A549 (cell line): ENCODE data around the gene MOXD1. TPM values are rescaled to one million over a fixed set of nuclear protein-coding genes. Genes with fewer than 3 reads are reported as not detected.

Experiments used
- ATAC-seq, 2 experiments: fragments of 200-7000 bp in 1 of 2; fragments of >200 bp in 1 of 2; cut with Nextera tagmentation in 1 of 2; cut with Tn5 transposase in 1 of 2; 3 replicates each; pipeline versions ENCODE4 v1.8.0 to v1.9.1; 2018 to 2020; ENCODE audit warnings: mild to moderate bottlenecking in 1 of 2, moderate library complexity in 1 of 2
- CTCF ChIA-PET: fragments of 300-600 bp; sonication (Branson Sonifier 250); formaldehyde crosslinking; extraction: SDS; loops from one replicate; lab custom pipeline; 2021; ENCODE audit warnings: antibody characterized with exemption, inconsistent platforms; lab: Yijun Ruan, JAX
- POLR2A ChIA-PET: fragments of 350-600 bp; formaldehyde crosslinking; extraction: SDS; loops from one replicate; lab custom pipeline; 2021; ENCODE audit warnings: antibody characterized with exemption, inconsistent platforms; lab: Yijun Ruan, JAX
- DNase-seq, 2 experiments: peaks; one replicate each; pipeline versions ENCODE4 v3.0.0 to v3.0.0-alpha.2; 2011 to 2016; ENCODE audit warnings: low read depth in 1 of 2, low spot score in 1 of 2
- FAIRE-seq: peaks from 2 replicates; lab custom pipeline; 2011; peaks lifted over from hg19 to GRCh38; lab: Jason Lieb, UNC
- H3K27ac ChIP-seq, 2 experiments: fragments of >200 bp; sonication (Bioruptor Twin); formaldehyde crosslinking; 3 replicates each; pipeline ENCODE4 v1.5.1; 2016 to 2017
- H3K4me1 ChIP-seq: fragments of >200 bp; sonication (Bioruptor Twin); formaldehyde crosslinking; 3 replicates; pipeline ENCODE4 v1.6.1; 2016
- H3K4me2 ChIP-seq: fragments of >200 bp; sonication (Bioruptor Twin); formaldehyde crosslinking; 3 replicates; pipeline ENCODE4 v1.6.1; 2016
- H3K4me3 ChIP-seq: fragments of >200 bp; sonication (Bioruptor Twin); formaldehyde crosslinking; 3 replicates; pipeline ENCODE4 v1.5.1; 2016
- H3K9me3 ChIP-seq: fragments of >200 bp; sonication (Bioruptor Twin); formaldehyde crosslinking; 3 replicates; pipeline ENCODE4 v1.6.1; 2016
- CBX2 ChIP-seq: fragments of 200-600 bp; sonication (generic); IDR thresholded peaks from 2 replicates; pipeline ENCODE4 v1.6.1; 2016; ENCODE audit warnings: low read depth, mild to moderate bottlenecking, borderline replicate concordance
- CBX8 ChIP-seq: fragments of 200-600 bp; sonication (generic); IDR thresholded peaks from 2 replicates; pipeline ENCODE4 v1.6.1; 2016
- FOSB ChIP-seq: fragments of 250-450 bp; sonication (Bioruptor Pico); IDR thresholded peaks from 2 replicates; pipeline ENCODE4 v1.5.0; 2020; ENCODE audit warnings: mild to moderate bottlenecking, moderate library complexity
- HOXB13 ChIP-seq: fragments of 250-450 bp; sonication (Bioruptor Pico); IDR thresholded peaks from 2 replicates; pipeline ENCODE4 v1.5.0; 2020; ENCODE audit warnings: low read depth, mild to moderate bottlenecking, moderate library complexity
- RNF2 ChIP-seq: fragments of 200-600 bp; sonication (generic); IDR thresholded peaks from 2 replicates; pipeline ENCODE4 v1.6.1; 2016; ENCODE audit warnings: low read depth, mild to moderate bottlenecking, antibody characterized with exemption, moderate library complexity, borderline replicate concordance
- TP53 ChIP-seq: fragments of 250-450 bp; sonication (Bioruptor Pico); IDR thresholded peaks from 2 replicates; pipeline ENCODE4 v1.5.0; 2021; ENCODE audit warnings: mild to moderate bottlenecking, moderate library complexity
- ZNF302 ChIP-seq: fragments of 250-450 bp; sonication (Bioruptor Pico); IDR thresholded peaks from 2 replicates; pipeline ENCODE4 v1.9.0; 2021; ENCODE audit warnings: inconsistent platforms, mild to moderate bottlenecking, moderate library complexity
- WGBS: methylation state at CpG from one replicate; pipeline ENCODE4 v1.1.6; 2017; ENCODE audit errors: missing lambda C conversion rate; 5-methylcytosine and 5-hydroxymethylcytosine counted together
- polyA plus RNA-seq, 4 experiments: library from polyadenylated mRNA; depleted of rRNA in 3 of 4; stranded (reverse); fragments of >200 nt; fragmentation: RNase III in 1 of 4; extraction: RNeasy Plus Mini Kit Qiagen cat#74134 plus additional on column Dnase treatment in 1 of 4; gene quantifications; 2 replicates in 3 of 4; 3 replicates in 1 of 4; pipeline ENCODE4 v1.2.3, GENCODE V29; 2011 to 2017
- TF ChIP-seq, protein P1 (sequence below): fragments of 200-600 bp; sonication (generic); IDR thresholded peaks from 2 replicates; pipeline ENCODE4 v1.6.1; 2016; ENCODE audit warnings: antibody characterized with exemption, mild to moderate bottlenecking, moderate library complexity
- TF ChIP-seq, protein P2 (sequence below): IDR thresholded peaks from 2 replicates; pipeline ENCODE4 v1.6.1; 2012
- TF ChIP-seq, protein P3 (sequence below): IDR thresholded peaks from 2 replicates; pipeline ENCODE4 v1.6.1; 2012
- TF ChIP-seq, protein P4 (sequence below): fragments of >200 bp; sonication (Bioruptor Twin); formaldehyde crosslinking; IDR thresholded peaks from 3 replicates; pipeline ENCODE4 v1.6.1; 2016

The MOXD1 gene
- polyA plus RNA-seq, 2 of the 4 experiments (the other 2 are of a cell fraction), result 1.4 to 2.4 TPM

DNA sequence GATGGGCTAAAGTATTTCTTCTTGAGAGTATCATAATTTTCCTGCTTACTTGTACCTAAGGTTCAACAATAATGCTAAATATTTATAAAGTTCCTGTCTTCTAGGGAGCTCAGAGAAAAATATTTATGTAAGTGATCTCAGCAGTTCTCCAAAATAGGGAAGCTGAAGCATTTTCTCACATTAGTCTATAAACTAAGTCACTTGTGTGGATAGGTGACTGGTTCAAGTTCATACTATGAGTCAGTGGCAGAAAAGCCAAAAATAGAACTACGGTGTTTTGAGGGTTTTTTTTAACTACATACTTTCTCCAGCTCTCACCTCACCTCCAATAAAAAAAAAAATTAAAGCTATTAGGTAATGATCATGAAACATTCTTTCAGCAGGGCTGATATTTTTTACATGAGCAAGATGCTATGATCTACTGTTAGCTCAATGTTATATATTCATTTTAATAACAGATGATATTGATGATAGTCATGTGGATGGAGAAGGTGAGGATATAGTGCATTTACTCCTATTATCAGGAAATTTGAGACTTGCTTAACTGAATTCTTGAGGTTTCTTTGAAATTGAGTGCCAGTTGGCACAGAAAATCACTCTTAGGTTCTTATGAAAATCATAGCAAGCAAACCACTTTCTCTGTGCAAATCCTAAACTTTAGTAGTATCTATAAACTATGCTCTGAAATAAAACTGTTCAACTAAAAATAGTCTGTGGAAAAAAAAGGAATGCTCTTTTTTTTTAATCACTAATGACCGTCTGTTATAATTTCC is 4.1 kb upstream of the MOXD1 start (continued):
- TF ChIP-seq, protein P1, sequence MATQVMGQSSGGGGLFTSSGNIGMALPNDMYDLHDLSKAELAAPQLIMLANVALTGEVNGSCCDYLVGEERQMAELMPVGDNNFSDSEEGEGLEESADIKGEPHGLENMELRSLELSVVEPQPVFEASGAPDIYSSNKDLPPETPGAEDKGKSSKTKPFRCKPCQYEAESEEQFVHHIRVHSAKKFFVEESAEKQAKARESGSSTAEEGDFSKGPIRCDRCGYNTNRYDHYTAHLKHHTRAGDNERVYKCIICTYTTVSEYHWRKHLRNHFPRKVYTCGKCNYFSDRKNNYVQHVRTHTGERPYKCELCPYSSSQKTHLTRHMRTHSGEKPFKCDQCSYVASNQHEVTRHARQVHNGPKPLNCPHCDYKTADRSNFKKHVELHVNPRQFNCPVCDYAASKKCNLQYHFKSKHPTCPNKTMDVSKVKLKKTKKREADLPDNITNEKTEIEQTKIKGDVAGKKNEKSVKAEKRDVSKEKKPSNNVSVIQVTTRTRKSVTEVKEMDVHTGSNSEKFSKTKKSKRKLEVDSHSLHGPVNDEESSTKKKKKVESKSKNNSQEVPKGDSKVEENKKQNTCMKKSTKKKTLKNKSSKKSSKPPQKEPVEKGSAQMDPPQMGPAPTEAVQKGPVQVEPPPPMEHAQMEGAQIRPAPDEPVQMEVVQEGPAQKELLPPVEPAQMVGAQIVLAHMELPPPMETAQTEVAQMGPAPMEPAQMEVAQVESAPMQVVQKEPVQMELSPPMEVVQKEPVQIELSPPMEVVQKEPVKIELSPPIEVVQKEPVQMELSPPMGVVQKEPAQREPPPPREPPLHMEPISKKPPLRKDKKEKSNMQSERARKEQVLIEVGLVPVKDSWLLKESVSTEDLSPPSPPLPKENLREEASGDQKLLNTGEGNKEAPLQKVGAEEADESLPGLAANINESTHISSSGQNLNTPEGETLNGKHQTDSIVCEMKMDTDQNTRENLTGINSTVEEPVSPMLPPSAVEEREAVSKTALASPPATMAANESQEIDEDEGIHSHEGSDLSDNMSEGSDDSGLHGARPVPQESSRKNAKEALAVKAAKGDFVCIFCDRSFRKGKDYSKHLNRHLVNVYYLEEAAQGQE, result no peak
- TF ChIP-seq CBX8, result no peak

DNA sequence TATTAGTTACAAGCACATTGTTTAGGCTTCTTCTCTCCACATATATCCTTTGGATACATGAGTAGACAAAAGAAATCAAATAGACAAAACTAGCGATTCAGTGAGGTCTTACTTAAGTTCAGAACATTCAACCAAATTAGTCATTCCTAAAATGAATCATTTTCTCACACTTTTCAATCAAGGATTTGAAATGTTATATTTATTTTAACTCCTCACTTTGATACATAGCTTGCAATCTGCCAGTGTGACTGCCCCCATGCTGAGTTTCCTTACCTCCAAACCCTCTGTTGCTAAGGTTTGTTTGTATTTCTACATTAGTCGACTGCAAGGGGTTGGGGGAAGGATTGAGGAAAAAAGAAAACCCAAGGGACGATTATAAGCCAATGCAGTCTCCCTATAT is 3.5 kb upstream of the MOXD1 start:
- H3K9me3 ChIP-seq, result no peaks in the 10 kb centered on the region
- DNase-seq, result no peak
- no peak for FAIRE-seq
- TF ChIP-seq ZNF302, result no peak
- TF ChIP-seq CBX2, result no peak
- no peak for TF ChIP-seq HOXB13
- TF ChIP-seq, protein P2, sequence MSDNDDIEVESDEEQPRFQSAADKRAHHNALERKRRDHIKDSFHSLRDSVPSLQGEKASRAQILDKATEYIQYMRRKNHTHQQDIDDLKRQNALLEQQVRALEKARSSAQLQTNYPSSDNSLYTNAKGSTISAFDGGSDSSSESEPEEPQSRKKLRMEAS, result no peak
- no peak for TF ChIP-seq TP53 (CRISPR knock-in tag)
- TF ChIP-seq CBX8, result no peak
- TF ChIP-seq, all 56 proteins: peak for 0
- no peak overlapping the region for H3K27ac ChIP-seq
- H3K4me1 ChIP-seq, result peaks cover 11% of the 10 kb centered on the region
- H3K4me3 ChIP-seq, result no peak overlapping the region
- POLR2A ChIA-PET, result interaction anchor here (0.7 kb wide), 1 partner anchor 409 kb away, joined by 5 read pairs; no protein-coding TSS in a partner anchor
- WGBS, result 10% methylated on average over 3 of the region's 3 CpGs
- ATAC-seq, result no peak
- CTCF ChIA-PET, result interaction anchor here (2.9 kb wide), 1 partner anchor 125 kb away, joined by 10 read pairs; no protein-coding TSS in a partner anchor
- peak overlapping the region; percentile 30; the same call in 1 of the 3 replicates for H3K4me2 ChIP-seq

DNA sequence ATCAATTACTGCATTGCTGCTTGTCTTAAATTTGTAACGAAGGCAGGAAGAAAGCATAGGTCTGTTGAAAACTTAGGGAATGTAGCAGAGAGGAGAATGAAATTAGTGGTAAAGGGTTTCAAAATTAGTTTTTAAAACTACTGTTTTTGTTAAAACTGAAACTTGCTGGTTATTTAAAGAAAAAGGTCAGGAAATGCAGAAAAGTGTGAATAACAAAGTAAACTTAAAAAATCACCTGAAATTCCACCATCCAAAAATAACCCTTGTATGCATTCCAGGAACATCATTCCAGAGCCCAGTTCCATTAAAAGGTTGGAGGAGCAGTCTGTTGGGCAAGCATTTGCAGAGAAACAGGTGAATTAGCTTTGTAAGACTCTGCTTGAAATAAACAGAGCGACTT is 3.1 kb upstream of the MOXD1 start:
- WGBS, result 42% methylated on average over 2 of the region's 2 CpGs
- CTCF ChIA-PET, result interaction anchor here (2.9 kb wide), 1 partner anchor 125 kb away, joined by 10 read pairs; no protein-coding TSS in a partner anchor
- no peak for ATAC-seq
- peaks cover 11% of the 10 kb centered on the region for H3K4me1 ChIP-seq
- H3K9me3 ChIP-seq, result no peaks in the 10 kb centered on the region
- TF ChIP-seq, protein P3, sequence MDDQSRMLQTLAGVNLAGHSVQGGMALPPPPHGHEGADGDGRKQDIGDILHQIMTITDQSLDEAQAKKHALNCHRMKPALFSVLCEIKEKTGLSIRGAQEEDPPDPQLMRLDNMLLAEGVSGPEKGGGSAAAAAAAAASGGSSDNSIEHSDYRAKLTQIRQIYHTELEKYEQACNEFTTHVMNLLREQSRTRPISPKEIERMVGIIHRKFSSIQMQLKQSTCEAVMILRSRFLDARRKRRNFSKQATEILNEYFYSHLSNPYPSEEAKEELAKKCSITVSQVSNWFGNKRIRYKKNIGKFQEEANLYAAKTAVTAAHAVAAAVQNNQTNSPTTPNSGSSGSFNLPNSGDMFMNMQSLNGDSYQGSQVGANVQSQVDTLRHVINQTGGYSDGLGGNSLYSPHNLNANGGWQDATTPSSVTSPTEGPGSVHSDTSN, result no peak
- TF ChIP-seq, protein P4, sequence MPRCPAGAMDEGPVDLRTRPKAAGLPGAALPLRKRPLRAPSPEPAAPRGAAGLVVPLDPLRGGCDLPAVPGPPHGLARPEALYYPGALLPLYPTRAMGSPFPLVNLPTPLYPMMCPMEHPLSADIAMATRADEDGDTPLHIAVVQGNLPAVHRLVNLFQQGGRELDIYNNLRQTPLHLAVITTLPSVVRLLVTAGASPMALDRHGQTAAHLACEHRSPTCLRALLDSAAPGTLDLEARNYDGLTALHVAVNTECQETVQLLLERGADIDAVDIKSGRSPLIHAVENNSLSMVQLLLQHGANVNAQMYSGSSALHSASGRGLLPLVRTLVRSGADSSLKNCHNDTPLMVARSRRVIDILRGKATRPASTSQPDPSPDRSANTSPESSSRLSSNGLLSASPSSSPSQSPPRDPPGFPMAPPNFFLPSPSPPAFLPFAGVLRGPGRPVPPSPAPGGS, result no peak
- no peak for DNase-seq
- no peak overlapping the region for H3K4me3 ChIP-seq
- H3K27ac ChIP-seq, result no peak overlapping the region
- no peak for FAIRE-seq
- POLR2A ChIA-PET, result no interaction called here
- peak overlapping the region; percentile 30; the same call in 1 of the 3 replicates for H3K4me2 ChIP-seq

DNA sequence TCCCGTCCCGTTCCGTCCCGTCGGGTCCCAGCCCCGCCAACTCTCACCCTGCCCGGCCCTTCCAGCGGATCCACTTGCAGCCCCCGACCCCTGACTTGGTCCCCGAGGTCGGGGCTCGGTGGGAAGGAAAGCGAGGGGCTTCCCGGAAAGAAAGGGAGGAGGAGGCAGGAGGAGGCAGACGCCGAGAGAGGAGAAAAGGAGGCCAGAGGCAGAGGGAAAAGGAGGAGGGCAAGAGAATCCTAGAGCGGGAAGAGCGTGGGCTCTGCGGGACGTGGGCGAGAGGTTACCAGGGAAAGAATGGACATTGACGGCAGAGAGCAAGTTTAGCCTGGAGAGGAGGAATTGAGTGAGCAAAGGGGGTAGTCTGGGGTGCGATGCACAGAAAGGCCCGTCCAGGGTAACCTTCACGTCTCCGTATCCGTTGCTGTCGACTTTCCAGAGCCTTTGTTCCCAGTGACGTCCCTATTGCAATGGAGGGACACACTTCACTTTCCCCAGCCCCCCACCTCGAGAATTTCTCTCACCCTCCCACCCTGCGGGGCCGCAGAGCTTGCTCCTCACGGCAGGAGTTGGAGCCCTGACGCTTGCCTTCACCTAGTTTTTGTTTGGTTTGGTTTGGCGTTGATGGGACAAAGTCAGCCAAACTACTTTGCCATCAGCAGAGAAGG is 477 bp upstream of the MOXD1 start:
- Histone ChIP-seq H3K27ac (peak overlapping the region; percentile 50 to 81; a peak in 5 of 6 replicates), H3K4me1 (peaks cover 11% of the 10 kb centered on the region), H3K4me2 (peak overlapping the region; percentile 66), H3K9me3 (no peaks in the 10 kb centered on the region), H3K4me3 (peak overlapping the region; percentile 58)
- ChIA-PET POLR2A (no interaction called here), CTCF (no interaction called here)
- TF ChIP-seq RNF2, result peak; percentile 21; the same call in 1 of the 2 replicates
- TF ChIP-seq FOSB (CRISPR knock-in tag), result no peak
- FAIRE-seq, result no peak
- ATAC-seq, result peak in 1 of 2 experiments; percentile 36; a peak in 3 of 6 replicates
- 44% methylated on average over 29 of the region's 35 CpGs for WGBS
- DNase-seq, result no peak
